GM12878 (cell line): Measurements from ENCODE around the gene PPM1J.

ENCODE experiments used
- CTCF ChIP-seq, 3 experiments: IDR thresholded peaks in 2 of 3; conservative IDR thresholded peaks in 1 of 3; 2 replicates each; pipeline ENCODE4 v1.5.1; 2011; ENCODE audit warnings: low read depth in 3 of 3, low read length in 3 of 3, mild to moderate bottlenecking in 3 of 3, control low read depth in 2 of 3, moderate library complexity in 2 of 3, inconsistent platforms in 1 of 3, mixed read lengths in 1 of 3; ENCODE audit not compliant: control insufficient read depth in 2 of 3, insufficient read depth in 1 of 3; ENCODE audit errors: extremely low read depth in 1 of 3
- NFIC ChIP-seq: IDR thresholded peaks from 2 replicates; pipeline ENCODE4 v1.6.1; 2012; ENCODE audit warnings: low read depth, mild to moderate bottlenecking, inconsistent platforms, low read length, moderate library complexity
- ZSCAN29 ChIP-seq: fragments of 450-650 bp; IDR thresholded peaks from 2 replicates; pipeline ENCODE4 v1.6.1; 2017; ENCODE audit warnings: mild to moderate bottlenecking, moderate library complexity

GRCh38 chr1:112675728-112676381 is 39.3 kb downstream of the PPM1J start:
- TF ChIP-seq CTCF (IDR thresholded peaks at IDR 0.05 in 2 of 3, conservative IDR thresholded peaks at IDR 0.05 in 1 of 3; ENCODE audit: control insufficient read depth in 2 of 3, extremely low read depth in 1 of 3, insufficient read depth in 1 of 3, low read depth in 3 of 3, low read length in 3 of 3) (no peak), NFIC (no peak), ZSCAN29 (no peak)
